Measurements from ENCODE around the gene PCDH9.

GRCh38 chr13:66675620-66676019, 554.5 kb downstream of the PCDH9 start:
- TF ChIP-seq POLR2AphosphoS5 (IDR thresholded peaks at IDR 0.05; ENCODE audit: low read depth, low read length) (no peak), TAF1 (IDR thresholded peaks at IDR 0.05; ENCODE audit: borderline replicate concordance, insufficient read depth, low read length) (no peak), SIN3A (IDR thresholded peaks at IDR 0.05; ENCODE audit: borderline replicate concordance, insufficient read depth, low read length) (no peak), FOXP2 (optimal IDR thresholded peaks at IDR 0.05; ENCODE audit: borderline replicate concordance, extremely low read depth, extremely low read length, insufficient read depth) (no peak), REST (IDR thresholded peaks at IDR 0.05; ENCODE audit: insufficient read depth in 1 of 2, low read depth in 2 of 2, low read length in 2 of 2) (no peak)
